Peyer's patch (tissue), 4 donors: ENCODE measurements around the gene ATP2B1. TPM values are rescaled to one million over a fixed set of nuclear protein-coding genes. Genes with fewer than 3 reads are reported as not detected.

Source experiments
- DNase-seq, 3 donors: peaks; one replicate each; pipeline ENCODE4 v3.0.0-alpha.2; 2017 to 2019
- H3K27ac ChIP-seq, 4 donors: fragments of 200-600 bp; sonication (generic); one replicate each; pipeline ENCODE4 v1.5.1; 2016 to 2019
- H3K27me3 ChIP-seq, 2 donors: fragments of 200-600 bp; sonication (generic); one replicate each; pipeline ENCODE4 v1.5.1; 2019
- H3K36me3 ChIP-seq, 3 donors: fragments of 200-600 bp; sonication (generic); one replicate each; pipeline ENCODE4 v1.5.1; 2016 to 2019
- H3K4me1 ChIP-seq, 4 donors: fragments of 200-600 bp; sonication (generic); one replicate each; pipeline ENCODE4 v1.5.1; 2016 to 2019
- H3K4me3 ChIP-seq, 4 donors: fragments of 200-600 bp; sonication (generic); 1 replicate in 3 of 4; 2 replicates in 1 of 4; pipeline ENCODE4 v1.5.1; 2016 to 2019; ENCODE audit warnings: mild to moderate bottlenecking in 1 of 4
- H3K9me3 ChIP-seq, 4 donors: fragments of 200-600 bp; sonication (generic); one replicate each; pipeline ENCODE4 v1.5.1; 2016 to 2019; ENCODE audit warnings: mild to moderate bottlenecking in 1 of 4
- POLR2A ChIP-seq, 2 donors: fragments of 450-650 bp; IDR thresholded peaks; one replicate each; pipeline ENCODE4 v1.5.1; 2017; ENCODE audit warnings: antibody characterized with exemption in 2 of 2, mild to moderate bottlenecking in 2 of 2, moderate library complexity in 2 of 2
- total RNA-seq, 4 donors: library from RNA; depleted of rRNA; stranded (reverse); fragments of >200 nt; gene quantifications; one replicate each; pipeline ENCODE4 v1.1.0, GENCODE V29; 2016
- TF ChIP-seq, protein P1 (sequence below), 6 experiments: fragments of 450-650 bp in 4 of 6; fragments of 200-600 bp in 2 of 6; sonication (generic) in 1 of 6; IDR thresholded peaks; one replicate each; pipeline ENCODE4 v1.5.1; 2017 to 2019; ENCODE audit warnings: antibody characterized with exemption in 6 of 6, mild to moderate bottlenecking in 3 of 6, moderate library complexity in 1 of 6

ATP2B1 gene
- total RNA-seq, 4 donors from 2014 or later = 79.2 to 117 (median 85.7) TPM

DNA sequence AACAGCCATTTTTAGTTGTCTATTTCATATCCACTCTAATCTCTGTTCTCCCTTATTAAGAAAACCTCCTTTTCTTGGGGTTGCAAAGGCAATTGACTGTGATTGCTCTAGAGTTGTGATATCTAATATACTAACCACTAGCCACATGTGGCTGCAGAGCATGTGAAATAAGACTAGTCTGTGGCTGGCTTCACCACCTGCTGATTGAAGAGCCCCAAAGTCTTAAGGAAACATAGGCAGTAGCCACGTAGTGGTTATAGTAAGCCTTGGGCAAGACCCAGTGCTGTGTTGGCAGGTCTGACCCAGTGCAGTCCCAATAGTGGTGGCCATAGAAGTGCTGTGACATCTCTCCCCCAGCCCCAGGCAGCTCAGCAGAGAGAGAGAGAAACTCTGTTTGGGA lies 28.4 kb upstream of the ATP2B1 start:
- Histone ChIP-seq H3K27me3 (no peaks in the 10 kb centered on the region), H3K9me3 (peaks cover 0 to 4% (median 0%) of the 10 kb centered on the region in 4 donors), H3K4me3 (no peak overlapping the region), H3K27ac (no peak overlapping the region), H3K36me3 (no peaks in the 10 kb centered on the region), H3K4me1 (no peaks in the 10 kb centered on the region)
- no peak for DNase-seq
- TF ChIP-seq, protein P1, sequence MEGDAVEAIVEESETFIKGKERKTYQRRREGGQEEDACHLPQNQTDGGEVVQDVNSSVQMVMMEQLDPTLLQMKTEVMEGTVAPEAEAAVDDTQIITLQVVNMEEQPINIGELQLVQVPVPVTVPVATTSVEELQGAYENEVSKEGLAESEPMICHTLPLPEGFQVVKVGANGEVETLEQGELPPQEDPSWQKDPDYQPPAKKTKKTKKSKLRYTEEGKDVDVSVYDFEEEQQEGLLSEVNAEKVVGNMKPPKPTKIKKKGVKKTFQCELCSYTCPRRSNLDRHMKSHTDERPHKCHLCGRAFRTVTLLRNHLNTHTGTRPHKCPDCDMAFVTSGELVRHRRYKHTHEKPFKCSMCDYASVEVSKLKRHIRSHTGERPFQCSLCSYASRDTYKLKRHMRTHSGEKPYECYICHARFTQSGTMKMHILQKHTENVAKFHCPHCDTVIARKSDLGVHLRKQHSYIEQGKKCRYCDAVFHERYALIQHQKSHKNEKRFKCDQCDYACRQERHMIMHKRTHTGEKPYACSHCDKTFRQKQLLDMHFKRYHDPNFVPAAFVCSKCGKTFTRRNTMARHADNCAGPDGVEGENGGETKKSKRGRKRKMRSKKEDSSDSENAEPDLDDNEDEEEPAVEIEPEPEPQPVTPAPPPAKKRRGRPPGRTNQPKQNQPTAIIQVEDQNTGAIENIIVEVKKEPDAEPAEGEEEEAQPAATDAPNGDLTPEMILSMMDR (IDR thresholded peaks at IDR 0.05) = no peak
- TF ChIP-seq POLR2A (IDR thresholded peaks at IDR 0.05) = no peak

DNA sequence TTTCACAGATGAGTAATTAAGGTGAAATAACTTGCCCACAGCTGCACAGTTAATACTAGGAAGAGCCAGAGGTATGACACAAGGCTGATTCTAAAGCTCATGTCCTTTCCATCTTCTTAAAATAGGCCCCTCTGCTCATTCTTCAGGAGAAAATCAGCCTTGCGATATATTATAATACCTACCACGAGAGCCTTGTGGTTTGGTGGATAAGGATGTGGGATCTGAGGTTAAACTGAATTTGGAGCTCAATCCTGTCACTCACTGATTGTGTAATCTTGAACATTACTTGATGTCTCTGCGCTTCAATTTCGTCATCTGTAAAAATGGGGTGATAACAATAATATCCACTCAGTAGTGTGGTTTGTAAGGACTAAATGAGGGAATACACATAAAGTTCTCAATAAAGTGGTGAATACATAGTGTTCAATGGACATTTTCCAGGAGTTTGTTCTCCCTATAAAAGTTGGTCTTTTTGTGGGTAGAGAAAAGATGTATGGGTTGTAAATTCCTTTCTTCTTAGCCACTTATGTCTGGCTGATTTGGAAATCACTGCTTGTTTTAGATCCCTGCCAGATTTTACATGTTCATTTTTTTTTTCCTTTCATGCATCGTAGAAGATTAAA lies 25.1 kb upstream of the ATP2B1 start:
- no peaks in the 10 kb centered on the region for H3K27me3 ChIP-seq
- DNase-seq = no peak
- TF ChIP-seq POLR2A (IDR thresholded peaks at IDR 0.05) = no peak
- TF ChIP-seq, protein P1 (IDR thresholded peaks at IDR 0.05) = no peak
- H3K36me3 ChIP-seq = no peaks in the 10 kb centered on the region
- no peak overlapping the region for H3K4me3 ChIP-seq
- no peaks in the 10 kb centered on the region for H3K9me3 ChIP-seq
- no peak overlapping the region for H3K27ac ChIP-seq
- H3K4me1 ChIP-seq = no peaks in the 10 kb centered on the region

DNA sequence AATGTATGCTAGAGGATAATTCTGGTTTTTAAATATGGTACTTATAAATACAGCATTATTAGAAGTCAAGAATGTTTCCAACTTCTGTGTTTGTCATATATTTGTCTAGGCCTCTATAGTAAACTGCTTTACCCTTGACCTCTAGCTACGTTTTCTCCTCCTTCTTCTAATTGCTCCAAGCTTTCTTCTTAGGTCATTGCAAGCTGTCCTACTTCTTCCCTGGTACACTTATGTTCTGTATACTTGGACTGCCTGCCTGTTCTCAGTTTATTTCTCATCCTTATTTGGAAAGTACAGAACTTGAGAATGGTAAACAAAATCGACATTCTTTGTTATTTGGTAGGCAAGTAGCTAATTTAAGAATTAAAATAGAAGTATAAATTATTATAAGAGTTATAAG lies 23.9 kb upstream of the ATP2B1 start:
- Histone ChIP-seq H3K9me3 (no peaks in the 10 kb centered on the region), H3K36me3 (no peaks in the 10 kb centered on the region), H3K4me3 (no peak overlapping the region), H3K27ac (peak overlapping the region in 1 of 4 donors; percentile 42), H3K4me1 (no peaks in the 10 kb centered on the region), H3K27me3 (no peaks in the 10 kb centered on the region)
- TF ChIP-seq, protein P1 (IDR thresholded peaks at IDR 0.05) = no peak
- TF ChIP-seq POLR2A (IDR thresholded peaks at IDR 0.05) = no peak
- no peak for DNase-seq

DNA sequence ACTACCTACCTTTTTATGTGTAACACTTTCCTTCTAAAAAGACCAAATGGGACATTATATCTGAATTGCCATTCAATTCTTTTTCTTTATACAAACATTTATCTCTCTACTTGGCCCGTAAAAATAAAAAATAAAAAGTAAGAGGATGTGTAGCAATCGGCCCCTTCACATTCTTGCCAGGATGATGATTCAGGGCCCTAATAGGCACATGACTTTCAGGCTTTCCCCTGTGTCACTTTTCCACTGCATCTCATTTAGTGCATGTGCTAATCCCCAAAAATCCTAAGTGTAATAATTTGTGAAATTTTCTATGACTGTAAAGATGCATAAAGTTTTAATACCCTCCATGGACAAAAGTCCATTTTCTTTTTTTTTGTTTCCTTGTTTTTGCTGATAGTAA lies 23.0 kb upstream of the ATP2B1 start:
- H3K4me3 ChIP-seq = no peak overlapping the region
- H3K27ac ChIP-seq = peak overlapping the region in 1 of 4 donors; percentile 42
- no peak for DNase-seq
- no peaks in the 10 kb centered on the region for H3K4me1 ChIP-seq
- H3K27me3 ChIP-seq = no peaks in the 10 kb centered on the region
- no peaks in the 10 kb centered on the region for H3K36me3 ChIP-seq
- TF ChIP-seq, protein P1 (IDR thresholded peaks at IDR 0.05) = no peak
- no peak for TF ChIP-seq POLR2A (IDR thresholded peaks at IDR 0.05)
- H3K9me3 ChIP-seq = no peaks in the 10 kb centered on the region

DNA sequence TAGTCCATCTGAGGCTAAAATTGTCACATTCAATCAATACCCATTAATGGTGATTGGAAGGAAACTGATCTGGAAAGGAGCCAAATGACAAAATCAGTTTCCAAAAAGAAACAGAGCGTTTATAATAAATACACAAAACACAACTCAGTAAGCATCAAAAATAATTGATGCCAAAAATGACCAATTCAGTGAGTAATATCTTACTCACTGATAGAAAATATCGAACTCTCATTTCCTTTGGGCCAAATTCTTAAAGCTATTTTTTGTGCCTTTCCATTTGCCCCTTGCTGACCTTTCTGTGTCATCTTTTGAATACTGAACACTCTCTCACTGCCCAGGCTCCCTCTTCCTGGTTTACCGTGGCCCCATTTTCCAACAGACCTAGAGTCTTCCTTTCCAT lies 22.5 kb upstream of the ATP2B1 start:
- no peaks in the 10 kb centered on the region for H3K36me3 ChIP-seq
- H3K9me3 ChIP-seq = no peaks in the 10 kb centered on the region
- DNase-seq = no peak
- no peaks in the 10 kb centered on the region for H3K4me1 ChIP-seq
- TF ChIP-seq, protein P1 (IDR thresholded peaks at IDR 0.05) = no peak
- TF ChIP-seq POLR2A (IDR thresholded peaks at IDR 0.05) = no peak
- no peak overlapping the region for H3K27ac ChIP-seq
- no peaks in the 10 kb centered on the region for H3K27me3 ChIP-seq
- no peak overlapping the region for H3K4me3 ChIP-seq
